Testis (tissue), 3 donors: ENCODE measurements around the gene GLYATL1. TPM values are rescaled to one million over a fixed set of nuclear protein-coding genes. Genes with fewer than 3 reads are reported as not detected.
A peak's percentile ranks its signal among the peaks of the same experiment; 100 is the strongest.

ENCODE experiments used
- DNase-seq: peaks from one replicate; pipeline ENCODE4 v3.0.0-alpha.2; 2019
- H3K27ac ChIP-seq, 2 donors: fragments of 200-600 bp; sonication (generic); one replicate each; pipeline ENCODE4 v1.5.1; 2019
- H3K27me3 ChIP-seq: fragments of 200-600 bp; sonication (generic); one replicate; pipeline ENCODE4 v1.5.1; 2019
- H3K36me3 ChIP-seq: fragments of 200-600 bp; sonication (generic); one replicate; pipeline ENCODE4 v1.5.1; 2017; ENCODE audit warnings: low read depth; ENCODE audit errors: missing control alignments
- H3K4me1 ChIP-seq: fragments of 200-600 bp; sonication (generic); one replicate; pipeline ENCODE4 v1.5.1; 2019
- H3K4me3 ChIP-seq, 2 donors: fragments of 200-600 bp; sonication (generic); one replicate each; pipeline ENCODE4 v1.5.1; 2017 to 2019
- H3K9me3 ChIP-seq: fragments of 200-600 bp; sonication (generic); one replicate; pipeline ENCODE4 v1.5.1; 2017
- CTCF ChIP-seq, 3 experiments: fragments of 450-650 bp in 2 of 3; fragments of 200-600 bp in 1 of 3; sonication (generic) in 1 of 3; IDR thresholded peaks; one replicate each; pipeline ENCODE4 v1.5.1; 2016 to 2019; ENCODE audit warnings: antibody characterized with exemption in 3 of 3, mild to moderate bottlenecking in 2 of 3, moderate library complexity in 1 of 3
- POLR2A ChIP-seq: fragments of 450-650 bp; IDR thresholded peaks from one replicate; pipeline ENCODE4 v1.6.1; 2017; ENCODE audit warnings: antibody characterized with exemption, mild to moderate bottlenecking, moderate library complexity
- WGBS, 2 donors: methylation state at CpG; one replicate each; pipeline ENCODE4 v1.1.5; 2018; 5-methylcytosine and 5-hydroxymethylcytosine counted together
- intact Hi-C: fragments of 100-400 bp; cut with DNase I; formaldehyde crosslinking; loops from one replicate; pipeline ENCODE4 v1.15.1; 2023; ENCODE audit warnings: low total_unique reads
- polyA plus RNA-seq: library from polyadenylated mRNA; stranded (reverse); fragments of 350-450 nt; fragmentation: Illumina TruSeq; extraction: RNeasy Lipid Tissue Mini Kit (QIAGEN cat#74804); gene quantifications from one replicate; pipeline ENCODE4 v1.2.3, GENCODE V29; 2014; ENCODE audit warnings: low read depth, low replicate concordance; ENCODE audit not compliant: insufficient read depth
- total RNA-seq, 2 donors: library from RNA; depleted of rRNA; stranded (reverse); fragments of >200 nt; gene quantifications; one replicate each; pipeline ENCODE4 v1.2.3, GENCODE V29; 2016

GLYATL1 gene
- total and polyA plus RNA-seq, 3 donors from 2014 or later, result 0.40 to 1.4 TPM; not detected in 1

GRCh38 chr11:58919561-58919960 is 19.7 kb upstream of the GLYATL1 start:
- H3K9me3 ChIP-seq, result no peaks in the 10 kb centered on the region
- H3K4me1 ChIP-seq, result peaks cover 4% of the 10 kb centered on the region
- 90% methylated on average over 6 of the region's 6 CpGs for WGBS, 2 donors
- no peak for DNase-seq
- H3K27ac ChIP-seq, result no peak overlapping the region
- no peaks in the 10 kb centered on the region for H3K36me3 ChIP-seq
- no peak for TF ChIP-seq CTCF (IDR thresholded peaks at IDR 0.05)
- TF ChIP-seq POLR2A, result no peak
- no peaks in the 10 kb centered on the region for H3K27me3 ChIP-seq
- intact Hi-C loops, result no loop called here
- no peak overlapping the region for H3K4me3 ChIP-seq

- no peak for DNase-seq
- no peak for TF ChIP-seq CTCF (IDR thresholded peaks at IDR 0.05)
- TF ChIP-seq POLR2A, result no peak
- no peaks in the 10 kb centered on the region for H3K27me3 ChIP-seq
- no peak overlapping the region for H3K27ac ChIP-seq
- intact Hi-C loops, result no loop called here
- peaks cover 4% of the 10 kb centered on the region for H3K4me1 ChIP-seq
- H3K9me3 ChIP-seq, result no peaks in the 10 kb centered on the region
- H3K4me3 ChIP-seq, result no peak overlapping the region
- no peaks in the 10 kb centered on the region for H3K36me3 ChIP-seq
- WGBS, 2 donors, result 86 to 92% methylated on average over 2 of the region's 2 CpGs
Observed at GRCh38 chr11:58919980-58920379, 19.3 kb upstream of the GLYATL1 start.

GRCh38 chr11:58921778-58922390 is 17.4 kb upstream of the GLYATL1 start:
- Histone ChIP-seq H3K27me3 (no peaks in the 10 kb centered on the region), H3K4me1 (peaks cover 4% of the 10 kb centered on the region), H3K27ac (no peak overlapping the region), H3K36me3 (no peaks in the 10 kb centered on the region), H3K9me3 (no peaks in the 10 kb centered on the region), H3K4me3 (no peak overlapping the region)
- intact Hi-C loops, result no loop called here
- TF ChIP-seq POLR2A, result no peak
- no peak for TF ChIP-seq CTCF (IDR thresholded peaks at IDR 0.05)
- 59 to 70% methylated on average over 5 of the region's 5 CpGs for WGBS, 2 donors
- no peak for DNase-seq

- TF ChIP-seq CTCF (IDR thresholded peaks at IDR 0.05) (no peak), POLR2A (no peak)
- no peak for DNase-seq
- 69 to 70% methylated on average over 5 of the region's 5 CpGs for WGBS, 2 donors
- H3K9me3 ChIP-seq, result no peaks in the 10 kb centered on the region
- H3K27ac ChIP-seq, result no peak overlapping the region
- intact Hi-C loops, result no loop called here
- peaks cover 4% of the 10 kb centered on the region for H3K4me1 ChIP-seq
- no peak overlapping the region for H3K4me3 ChIP-seq
- no peaks in the 10 kb centered on the region for H3K36me3 ChIP-seq
- no peaks in the 10 kb centered on the region for H3K27me3 ChIP-seq
Observed at GRCh38 chr11:58922479-58922878, 16.8 kb upstream of the GLYATL1 start.

- TF ChIP-seq POLR2A, result no peak
- peak in 1 of 3 experiments; percentile 21 for TF ChIP-seq CTCF (IDR thresholded peaks at IDR 0.05)
- Histone ChIP-seq H3K27ac (no peak overlapping the region), H3K4me3 (no peak overlapping the region), H3K36me3 (no peaks in the 10 kb centered on the region), H3K27me3 (no peaks in the 10 kb centered on the region), H3K9me3 (no peaks in the 10 kb centered on the region), H3K4me1 (peaks cover 4% of the 10 kb centered on the region)
- intact Hi-C loops, result no loop called here
- no peak for DNase-seq
- WGBS, 2 donors, result 7% methylated on average over 5 of the region's 5 CpGs
Observed at GRCh38 chr11:58923300-58923788, 15.9 kb upstream of the GLYATL1 start.
